Activated naive CD8-positive, alpha-beta T cell (primary cell): ENCODE data around the gene CCR1.

ENCODE experiments used
- H3K27ac Mint-ChIP-seq: one replicate; pipeline ENCODE4 v1.8.0; 2021; ENCODE audit warnings: mixed read lengths
- H3K27me3 Mint-ChIP-seq: one replicate; pipeline ENCODE4 v1.8.0; 2021; ENCODE audit warnings: mixed read lengths
- H3K36me3 Mint-ChIP-seq: one replicate; pipeline ENCODE4 v1.8.0; 2021; ENCODE audit warnings: mixed read lengths
- H3K4me1 Mint-ChIP-seq: one replicate; pipeline ENCODE4 v1.8.0; 2021; ENCODE audit warnings: low read depth, mixed read lengths
- H3K4me3 Mint-ChIP-seq: one replicate; pipeline ENCODE4 v1.8.0; 2021; ENCODE audit warnings: mild to moderate bottlenecking, mixed read lengths
- H3K9me3 Mint-ChIP-seq: one replicate; pipeline ENCODE4 v1.8.0; 2021; ENCODE audit warnings: low read depth, mixed read lengths

The CCR1 gene

DNA sequence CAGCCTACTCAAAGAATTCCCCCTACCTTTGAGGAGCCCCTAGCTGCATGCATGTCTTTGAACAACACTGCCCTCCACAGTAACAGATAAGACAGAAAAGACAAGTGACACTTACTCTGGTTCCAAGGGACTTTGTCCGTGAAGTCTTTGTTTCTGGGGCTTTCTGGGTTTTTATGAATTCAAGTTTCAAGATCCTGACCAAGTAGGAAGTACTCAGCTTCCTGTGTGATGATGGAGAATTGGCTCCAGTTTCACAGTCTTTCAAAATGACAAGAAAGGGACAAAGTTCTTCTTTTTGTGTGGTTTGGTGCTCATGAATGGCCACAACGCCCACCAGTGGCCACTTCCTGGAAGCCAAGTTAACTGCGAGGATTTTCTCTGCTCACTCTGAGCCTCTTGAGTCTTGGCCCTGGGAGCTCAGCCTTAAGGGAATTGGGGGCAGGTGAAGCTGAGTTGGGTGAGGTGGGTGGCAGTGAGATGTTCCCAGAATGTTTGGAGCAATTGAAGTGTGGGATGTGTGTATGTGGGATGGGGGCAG lies at the start of gene CCR1:
CCR1 (minus strand) TSS at position 147 of the 538 bp plus-strand sequence. CDS start 4,000 bp downstream, outside the sequence.
- Mint-ChIP-seq H3K36me3 (no peaks in the 10 kb centered on the region), H3K4me3 (peak within 1 kb of the TSS; percentile 38), H3K4me1 (peaks cover 21% of the 10 kb centered on the region), H3K27ac (no peak within 1 kb of the TSS), H3K27me3 (no peaks in the 10 kb centered on the region), H3K9me3 (no peaks in the 10 kb centered on the region)

DNA sequence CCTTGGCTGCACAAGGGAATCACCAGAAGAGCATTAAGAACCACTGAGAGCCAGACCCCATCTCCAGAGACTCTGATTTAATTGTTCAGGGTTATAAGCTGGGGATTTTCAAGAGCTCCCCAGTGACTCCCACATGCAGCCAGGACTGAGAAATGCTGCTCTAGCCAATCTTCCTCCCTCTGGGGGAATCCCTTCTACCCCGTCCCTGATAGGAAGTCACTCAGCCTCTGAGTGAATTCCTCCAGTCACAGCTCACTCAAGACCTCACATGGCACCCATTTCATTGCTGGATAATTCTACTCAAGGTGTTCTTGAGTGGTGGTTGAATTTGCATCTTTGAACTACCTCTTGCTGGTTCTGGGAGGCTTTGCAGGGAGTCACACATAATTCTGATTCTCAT lies 44.9 kb upstream of the CCR1 start:
- Mint-ChIP-seq H3K27me3 (peaks cover 4% of the 10 kb centered on the region), H3K4me1 (no peaks in the 10 kb centered on the region), H3K36me3 (peaks cover under 1% of the 10 kb centered on the region), H3K4me3 (no peak overlapping the region), H3K27ac (no peak overlapping the region), H3K9me3 (no peaks in the 10 kb centered on the region)

DNA sequence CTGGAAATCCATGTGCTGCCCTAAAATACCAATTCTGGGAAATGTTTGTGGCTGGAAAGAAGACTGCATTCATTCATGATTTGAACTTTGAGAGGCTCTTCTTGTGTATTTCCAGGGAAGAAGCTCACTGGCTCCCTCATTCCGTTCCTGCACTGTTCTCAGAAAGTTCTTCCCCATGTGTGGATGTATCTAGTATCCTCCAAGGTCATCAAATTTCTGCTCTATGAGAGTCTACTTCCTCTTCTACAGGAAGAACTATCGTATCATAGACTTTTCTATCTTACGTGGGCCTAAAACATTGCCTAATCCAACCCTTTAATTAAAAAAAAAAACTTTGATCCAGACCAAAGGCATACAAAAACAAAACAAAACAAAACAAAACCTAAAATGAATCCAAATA lies 37.0 kb upstream of the CCR1 start:
- no peak overlapping the region for H3K4me3 Mint-ChIP-seq
- peaks cover 7% of the 10 kb centered on the region for H3K27me3 Mint-ChIP-seq
- no peak overlapping the region for H3K27ac Mint-ChIP-seq
- H3K9me3 Mint-ChIP-seq = no peaks in the 10 kb centered on the region
- no peaks in the 10 kb centered on the region for H3K36me3 Mint-ChIP-seq
- no peaks in the 10 kb centered on the region for H3K4me1 Mint-ChIP-seq

DNA sequence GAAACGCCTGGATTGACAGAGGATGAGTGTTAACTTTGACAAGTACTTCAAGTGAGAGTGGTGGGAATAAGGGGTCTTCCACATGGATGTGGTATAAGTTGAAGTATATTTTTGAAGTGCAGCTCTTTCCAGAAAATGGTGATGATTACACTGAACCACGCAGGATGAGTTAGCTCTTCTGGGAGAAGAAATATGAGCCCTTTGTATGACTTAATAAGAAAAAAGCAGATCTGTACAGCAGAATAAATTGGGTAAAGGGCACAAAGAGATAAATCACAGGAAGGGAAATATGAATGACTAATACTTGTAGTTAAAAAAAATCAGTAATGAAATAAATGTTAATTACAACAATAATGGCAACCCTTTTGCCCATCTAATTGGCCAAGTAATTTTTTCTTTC lies 35.4 kb upstream of the CCR1 start:
- Mint-ChIP-seq H3K36me3 (no peaks in the 10 kb centered on the region), H3K27ac (no peak overlapping the region), H3K27me3 (peaks cover 8% of the 10 kb centered on the region), H3K9me3 (no peaks in the 10 kb centered on the region), H3K4me1 (no peaks in the 10 kb centered on the region), H3K4me3 (no peak overlapping the region)

DNA sequence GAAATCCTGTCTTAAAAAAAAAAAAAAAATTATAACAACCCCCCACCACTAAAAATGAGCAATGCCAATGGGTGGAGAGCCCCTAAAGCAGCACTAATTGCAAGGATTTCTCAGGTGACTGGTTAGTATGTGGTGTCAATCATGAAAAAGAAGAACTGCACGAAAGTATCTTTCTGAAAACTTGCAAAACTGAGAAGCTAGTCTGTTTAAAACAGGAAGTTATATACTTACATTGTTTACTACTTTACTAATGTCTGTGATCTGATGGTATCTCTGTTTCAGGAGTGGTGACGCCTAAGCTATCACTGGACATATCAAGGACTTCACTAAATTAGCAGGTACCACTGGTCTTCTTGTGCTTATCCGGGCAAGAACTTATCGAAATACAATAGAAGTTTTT lies 34.0 kb upstream of the CCR1 start, which contains the start of gene CCR3:
CCR3 (plus strand) TSS at position 341 of the 400 bp plus-strand sequence. CDS start 22,699 bp downstream, outside the sequence.
- no peaks in the 10 kb centered on the region for H3K4me1 Mint-ChIP-seq
- H3K27me3 Mint-ChIP-seq = peaks cover 8% of the 10 kb centered on the region
- H3K36me3 Mint-ChIP-seq = no peaks in the 10 kb centered on the region
- H3K9me3 Mint-ChIP-seq = no peaks in the 10 kb centered on the region
- H3K27ac Mint-ChIP-seq = no peak within 1 kb of the TSS
- H3K4me3 Mint-ChIP-seq = no peak within 1 kb of the TSS

DNA sequence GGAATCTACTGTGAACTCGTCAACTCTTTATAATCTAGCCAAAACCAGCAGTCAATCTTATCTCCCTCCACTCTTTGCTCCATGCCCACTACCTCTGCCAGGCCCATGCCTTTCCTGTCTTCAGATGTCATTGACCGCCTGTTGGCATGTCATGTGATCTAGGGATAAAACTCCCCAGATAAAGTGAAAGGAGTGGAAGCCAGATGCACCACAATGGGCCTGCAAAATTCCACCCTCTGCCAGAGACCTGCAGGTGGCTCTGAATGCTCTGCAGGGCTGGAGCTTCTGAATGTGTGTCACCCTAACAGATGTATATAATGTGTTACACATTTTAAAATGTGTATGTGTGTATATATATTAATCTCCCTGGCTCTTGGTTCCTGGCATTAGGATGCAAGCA lies 31.8 kb upstream of the CCR1 start:
- H3K9me3 Mint-ChIP-seq = no peaks in the 10 kb centered on the region
- H3K36me3 Mint-ChIP-seq = no peaks in the 10 kb centered on the region
- peaks cover 8% of the 10 kb centered on the region for H3K27me3 Mint-ChIP-seq
- H3K27ac Mint-ChIP-seq = no peak overlapping the region
- H3K4me1 Mint-ChIP-seq = no peaks in the 10 kb centered on the region
- H3K4me3 Mint-ChIP-seq = no peak overlapping the region

DNA sequence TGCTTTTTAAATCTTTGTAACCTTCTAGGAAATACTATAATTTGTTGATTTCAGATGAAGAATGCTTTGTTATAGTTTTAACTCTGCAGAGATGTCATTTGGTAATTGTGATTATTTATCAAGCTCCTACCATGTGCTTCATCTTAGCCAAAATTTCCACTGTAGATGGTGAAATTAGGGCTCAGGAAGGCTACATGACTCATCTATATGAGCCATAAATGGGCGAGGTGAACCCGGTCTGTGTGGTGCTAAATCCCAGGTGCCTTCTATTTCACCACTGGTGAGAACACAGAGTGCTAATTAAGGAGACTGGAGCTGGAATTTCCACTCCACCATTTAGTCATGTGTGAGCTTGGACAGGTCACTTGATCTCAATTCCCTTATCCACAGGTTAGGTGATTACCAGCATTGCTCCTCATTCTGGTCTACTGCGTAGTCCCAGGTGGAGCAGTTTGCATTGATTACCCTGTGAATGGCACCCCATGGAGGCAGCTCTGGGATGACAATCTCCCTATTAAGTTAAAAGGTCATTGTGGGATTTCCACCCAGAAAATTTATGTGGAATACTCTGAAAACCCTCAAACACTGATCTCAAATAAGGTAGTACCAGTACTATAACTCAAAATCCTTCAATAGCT lies 31.3 kb upstream of the CCR1 start:
- Mint-ChIP-seq H3K9me3 (no peaks in the 10 kb centered on the region), H3K4me1 (no peaks in the 10 kb centered on the region), H3K4me3 (no peak overlapping the region), H3K36me3 (no peaks in the 10 kb centered on the region), H3K27me3 (peaks cover 8% of the 10 kb centered on the region), H3K27ac (no peak overlapping the region)

DNA sequence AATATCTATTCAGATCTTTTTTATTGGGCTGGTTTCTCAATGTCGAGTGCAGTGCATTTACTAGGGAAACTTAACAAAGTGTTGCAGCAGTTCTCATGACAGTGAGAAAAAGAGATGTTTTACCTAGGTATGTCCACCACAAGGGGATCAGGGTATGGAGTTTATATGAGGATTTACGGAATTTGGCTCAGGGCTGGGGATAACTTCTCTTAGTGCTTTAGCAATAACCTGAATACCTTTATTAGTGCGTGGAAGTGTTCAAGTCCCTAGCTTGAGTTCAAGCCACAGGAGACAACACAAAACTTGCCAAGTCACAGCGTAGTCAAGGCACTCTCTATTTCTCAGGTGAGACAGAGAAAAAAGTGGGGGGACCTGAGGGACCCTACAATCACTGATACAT lies 30.3 kb upstream of the CCR1 start:
- H3K4me3 Mint-ChIP-seq = no peak overlapping the region
- no peak overlapping the region for H3K27ac Mint-ChIP-seq
- H3K36me3 Mint-ChIP-seq = no peaks in the 10 kb centered on the region
- H3K9me3 Mint-ChIP-seq = no peaks in the 10 kb centered on the region
- H3K27me3 Mint-ChIP-seq = peaks cover 7% of the 10 kb centered on the region
- no peaks in the 10 kb centered on the region for H3K4me1 Mint-ChIP-seq

DNA sequence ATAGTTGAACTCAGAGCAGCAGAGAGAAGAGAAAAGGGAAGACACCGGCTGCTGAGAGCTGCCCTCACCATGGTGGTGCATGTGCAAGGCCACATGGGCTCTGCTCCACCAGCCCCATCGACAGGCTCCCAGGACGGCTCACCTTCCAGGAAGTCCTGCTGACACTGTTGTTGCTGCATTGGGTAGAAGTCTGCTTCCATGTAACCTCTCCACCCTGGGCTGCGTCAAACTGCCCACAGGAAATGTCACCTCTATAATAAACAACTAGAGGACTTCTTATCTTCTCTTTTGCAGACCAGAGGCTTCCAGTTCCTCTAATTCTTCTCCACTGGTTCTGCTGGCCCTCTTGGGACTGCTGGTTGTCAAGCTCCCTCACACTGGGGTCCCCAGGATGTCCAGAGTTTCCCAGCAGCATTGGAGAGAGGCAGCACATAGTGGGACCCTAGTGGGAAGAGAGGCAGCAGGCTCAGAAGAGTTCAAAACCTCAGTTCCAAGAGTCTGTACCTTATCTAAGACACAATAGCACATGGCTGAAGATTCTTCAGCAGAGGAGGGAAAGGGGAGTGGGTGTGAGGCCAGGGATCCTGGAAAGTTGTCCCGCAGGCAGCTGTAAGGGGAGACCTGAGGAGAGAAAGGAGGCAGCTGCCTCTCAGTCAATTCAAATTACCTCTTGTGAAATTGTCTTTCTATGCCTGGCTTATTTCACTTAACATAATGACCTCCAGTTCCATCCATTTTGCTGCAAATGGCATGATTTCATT lies 28.4 kb upstream of the CCR1 start:
- Mint-ChIP-seq H3K27me3 (peaks cover 6% of the 10 kb centered on the region), H3K4me1 (no peaks in the 10 kb centered on the region), H3K27ac (no peak overlapping the region), H3K36me3 (no peaks in the 10 kb centered on the region), H3K4me3 (no peak overlapping the region), H3K9me3 (no peaks in the 10 kb centered on the region)

DNA sequence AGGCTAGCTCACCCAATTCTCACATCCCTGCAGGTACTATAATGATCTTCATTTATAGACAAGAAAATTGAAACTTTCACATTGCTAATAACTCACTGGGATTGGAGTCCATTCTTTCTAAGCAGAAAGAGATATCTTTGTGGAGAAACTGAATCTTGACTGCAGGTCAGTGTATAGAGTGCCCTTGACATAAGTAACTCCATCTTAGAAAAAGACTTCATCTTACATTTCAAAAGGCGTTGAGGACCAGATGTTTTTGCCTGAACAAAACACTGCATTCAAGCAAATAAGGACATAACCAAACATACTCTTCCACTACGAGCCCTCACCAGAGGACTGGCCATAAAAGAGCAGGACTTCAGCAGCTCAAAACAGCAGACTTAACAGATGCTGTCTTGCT lies 27.3 kb upstream of the CCR1 start:
- Mint-ChIP-seq H3K36me3 (no peaks in the 10 kb centered on the region), H3K27ac (no peak overlapping the region), H3K4me3 (no peak overlapping the region), H3K4me1 (no peaks in the 10 kb centered on the region), H3K27me3 (peaks cover 3% of the 10 kb centered on the region), H3K9me3 (no peaks in the 10 kb centered on the region)

DNA sequence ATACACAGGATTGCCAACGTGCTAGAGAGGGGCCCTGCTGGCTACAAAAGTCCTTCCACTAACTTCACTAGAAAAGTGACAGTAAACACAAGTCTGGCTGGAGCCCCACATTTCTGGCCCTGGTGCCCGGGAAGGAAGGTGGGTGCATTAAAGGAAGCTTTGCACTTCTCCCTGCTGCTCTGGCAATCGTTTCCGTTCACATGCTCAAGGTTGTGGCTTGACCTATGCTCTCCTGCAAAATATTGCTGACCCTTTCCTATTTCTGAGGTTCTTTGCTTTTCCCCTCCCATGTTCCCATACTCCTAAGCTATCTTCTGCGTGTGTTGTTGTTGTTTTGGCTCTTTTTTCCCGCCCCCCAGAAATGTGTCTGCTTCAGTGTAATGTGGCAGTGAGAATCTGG lies 25.1 kb upstream of the CCR1 start:
- no peaks in the 10 kb centered on the region for H3K9me3 Mint-ChIP-seq
- no peaks in the 10 kb centered on the region for H3K36me3 Mint-ChIP-seq
- no peak overlapping the region for H3K27ac Mint-ChIP-seq
- no peaks in the 10 kb centered on the region for H3K27me3 Mint-ChIP-seq
- H3K4me3 Mint-ChIP-seq = no peak overlapping the region
- no peaks in the 10 kb centered on the region for H3K4me1 Mint-ChIP-seq

DNA sequence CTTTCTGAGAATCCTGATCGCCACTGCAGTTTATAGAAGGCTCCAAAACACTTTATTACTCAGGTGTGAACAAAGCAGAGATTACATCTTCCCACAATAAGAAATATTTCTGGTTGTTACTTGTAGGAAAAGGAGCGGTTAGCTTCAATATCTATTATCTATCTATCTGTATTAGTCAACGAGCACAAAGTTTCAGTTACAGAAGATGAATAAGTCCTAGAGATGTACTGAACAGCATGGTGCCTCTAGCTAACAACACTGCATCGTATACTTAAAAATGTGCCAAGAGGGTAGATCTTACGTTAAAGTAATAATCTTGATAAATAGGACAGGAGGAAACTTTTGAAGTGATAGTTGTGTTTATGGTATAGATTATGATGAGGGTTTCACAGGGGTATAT lies 23.2 kb upstream of the CCR1 start:
- no peak overlapping the region for H3K27ac Mint-ChIP-seq
- no peaks in the 10 kb centered on the region for H3K36me3 Mint-ChIP-seq
- H3K9me3 Mint-ChIP-seq = no peaks in the 10 kb centered on the region
- no peak overlapping the region for H3K4me3 Mint-ChIP-seq
- H3K27me3 Mint-ChIP-seq = no peaks in the 10 kb centered on the region
- H3K4me1 Mint-ChIP-seq = no peaks in the 10 kb centered on the region

DNA sequence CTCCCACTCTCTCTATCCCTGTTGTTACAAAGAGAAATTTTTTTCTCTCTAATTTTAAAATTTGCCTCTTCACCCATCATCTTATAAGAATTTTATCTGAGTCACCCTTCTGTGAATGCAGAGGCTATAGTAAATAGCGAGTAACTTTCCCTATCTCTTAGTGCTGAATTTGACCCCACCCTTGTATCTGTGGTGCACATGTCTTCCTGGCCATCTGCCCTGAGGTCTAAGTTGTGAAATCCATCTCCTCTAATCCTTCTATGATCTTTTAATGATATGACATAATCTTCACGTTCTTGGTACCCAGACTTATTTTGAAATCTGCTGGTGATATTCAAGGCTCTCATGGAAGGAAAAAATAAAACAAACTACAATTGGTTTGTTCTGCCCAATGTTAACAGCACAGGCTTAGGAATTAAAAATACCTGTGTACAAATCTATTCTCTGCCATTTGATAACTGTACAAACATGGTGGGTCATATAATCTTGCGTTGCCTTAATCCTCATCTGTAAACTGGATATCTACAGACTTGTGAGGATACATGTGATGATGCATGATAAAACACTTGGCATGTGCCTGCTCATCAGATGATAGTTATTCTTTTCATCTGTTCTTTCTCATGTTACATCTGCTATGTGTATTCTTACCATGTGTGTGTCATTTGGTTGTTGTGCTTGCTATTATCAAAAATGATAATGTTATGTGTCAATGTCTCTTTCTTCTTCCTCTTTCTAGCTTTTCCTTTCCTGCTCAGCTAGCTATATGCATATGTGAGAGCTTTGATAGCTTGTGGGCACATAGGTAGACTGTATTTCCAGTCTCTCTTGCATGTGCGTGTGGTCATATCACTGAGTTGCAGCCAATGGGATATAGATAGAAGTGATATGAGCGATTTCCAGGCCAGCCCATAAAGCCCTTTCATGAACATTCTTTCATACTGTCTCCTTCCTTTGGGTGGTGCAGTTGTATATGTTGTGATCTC lies 20.4 kb upstream of the CCR1 start:
- no peak overlapping the region for H3K27ac Mint-ChIP-seq
- no peaks in the 10 kb centered on the region for H3K9me3 Mint-ChIP-seq
- no peaks in the 10 kb centered on the region for H3K4me1 Mint-ChIP-seq
- H3K27me3 Mint-ChIP-seq = no peaks in the 10 kb centered on the region
- H3K36me3 Mint-ChIP-seq = no peaks in the 10 kb centered on the region
- H3K4me3 Mint-ChIP-seq = no peak overlapping the region

DNA sequence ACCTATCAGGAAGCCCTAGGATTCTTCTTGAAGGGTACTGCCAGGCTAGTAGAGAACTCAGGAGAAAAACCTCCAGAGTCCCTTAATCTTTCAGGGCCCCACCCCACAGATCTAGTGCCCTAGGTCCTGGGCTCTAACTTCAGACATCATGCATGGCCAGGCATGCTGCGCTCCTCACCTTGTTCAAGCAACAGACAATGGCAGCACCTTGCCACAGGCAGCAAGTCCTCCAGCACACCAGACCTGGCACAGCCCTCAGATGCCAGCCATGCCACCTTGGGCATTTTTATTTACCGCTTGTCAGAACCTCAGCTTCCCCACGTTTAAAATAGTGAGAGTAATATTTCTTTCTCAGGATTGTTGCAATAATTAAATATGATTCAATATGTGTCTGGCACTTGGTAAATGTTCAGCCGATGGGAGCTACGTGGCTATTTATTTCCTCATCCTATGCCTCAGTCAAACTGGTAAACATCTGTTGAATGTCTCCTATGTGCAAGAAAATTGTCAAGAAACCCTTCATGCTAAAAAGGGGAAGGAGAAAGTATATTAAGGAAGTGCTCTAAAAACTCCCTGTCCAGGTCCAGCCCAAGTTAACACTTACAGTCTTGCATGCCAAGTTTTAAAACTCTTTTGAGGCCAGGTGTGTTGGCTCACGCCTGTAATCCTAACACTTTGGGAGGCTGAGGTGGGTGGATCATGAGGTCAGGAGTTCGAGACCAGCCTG lies 14.5 kb upstream of the CCR1 start:
- Mint-ChIP-seq H3K4me3 (no peak overlapping the region), H3K27me3 (no peaks in the 10 kb centered on the region), H3K4me1 (no peaks in the 10 kb centered on the region), H3K36me3 (peaks cover 2% of the 10 kb centered on the region), H3K9me3 (peaks cover 3% of the 10 kb centered on the region), H3K27ac (no peak overlapping the region)
